CD4-positive, alpha-beta T cell (primary cell): ENCODE results near the gene C1QTNF9B. TPM values are rescaled to one million over a fixed set of nuclear protein-coding genes. Genes with fewer than 3 reads are reported as not detected.

Experiments
- ATAC-seq: fragments of 200-7000 bp; cut with Tn5 transposase; one replicate; pipeline ENCODE4 v1.10.0; 2022; ENCODE audit warnings: mild to moderate bottlenecking; ENCODE audit not compliant: poor library complexity
- CTCF ChIA-PET: fragments of 350-600 bp; sonication (Branson Sonifier 250); formaldehyde crosslinking; loops from one replicate; lab custom pipeline; 2021; ENCODE audit warnings: antibody characterized with exemption, inconsistent platforms; lab: Charles Lee
- POLR2A ChIA-PET: fragments of 350-600 bp; sonication (Branson Sonifier 250); formaldehyde crosslinking; loops from one replicate; lab custom pipeline; 2021; ENCODE audit warnings: antibody characterized with exemption, inconsistent platforms; lab: Charles Lee
- DNase-seq, 14 experiments: peaks; one replicate each; pipeline ENCODE4 v3.0.0-alpha.2; 2013 to 2020; ENCODE audit warnings: mixed read lengths in 2 of 14
- H3K27ac ChIP-seq, 2 donors: one replicate each; pipeline versions ENCODE4 v1.5.1 to v1.7.0; 2013; ENCODE audit warnings: low read length in 2 of 2, low read depth in 1 of 2, mild to moderate bottlenecking in 1 of 2
- H3K27me3 ChIP-seq, 2 experiments: 1 replicate in 1 of 2; 2 replicates in 1 of 2; pipeline versions ENCODE4 v1.6.1 to v1.7.0; 2013; ENCODE audit warnings: low read length in 2 of 2, control low read depth in 1 of 2, mild to moderate bottlenecking in 1 of 2, moderate library complexity in 1 of 2; ENCODE audit not compliant: insufficient read depth in 2 of 2, control insufficient read depth in 1 of 2
- H3K36me3 ChIP-seq: one replicate; pipeline ENCODE4 v1.6.1; 2013; ENCODE audit warnings: low read length, control low read depth; ENCODE audit not compliant: insufficient read depth
- H3K4me1 ChIP-seq: one replicate; pipeline ENCODE4 v1.6.1; 2013; ENCODE audit warnings: low read length, control low read depth; ENCODE audit not compliant: insufficient read depth
- H3K4me3 ChIP-seq: one replicate; pipeline ENCODE4 v1.5.1; 2013; ENCODE audit warnings: mild to moderate bottlenecking, low read length, moderate library complexity
- H3K9me3 ChIP-seq, 2 experiments: 1 replicate in 1 of 2; 2 replicates in 1 of 2; pipeline versions ENCODE4 v1.6.1 to v1.7.0; 2013; ENCODE audit warnings: low read length in 2 of 2, mild to moderate bottlenecking in 2 of 2, control low read depth in 1 of 2, moderate library complexity in 1 of 2; ENCODE audit not compliant: control insufficient read depth in 1 of 2, insufficient read depth in 1 of 2
- H3K27ac Mint-ChIP-seq: one replicate; pipeline ENCODE4 v1.8.0; 2020; ENCODE audit warnings: mixed read lengths
- H3K27me3 Mint-ChIP-seq: one replicate; pipeline ENCODE4 v1.8.0; 2021; ENCODE audit warnings: mixed read lengths
- H3K36me3 Mint-ChIP-seq: one replicate; pipeline ENCODE4 v1.8.0; 2021; ENCODE audit warnings: low read depth, mixed read lengths
- H3K4me1 Mint-ChIP-seq: one replicate; pipeline ENCODE4 v1.8.0; 2021; ENCODE audit warnings: low read depth, mixed read lengths
- H3K4me3 Mint-ChIP-seq: one replicate; pipeline ENCODE4 v1.8.0; 2020; ENCODE audit warnings: mild to moderate bottlenecking, mixed read lengths
- H3K9me3 Mint-ChIP-seq: one replicate; pipeline ENCODE4 v1.8.0; 2020; ENCODE audit warnings: mixed read lengths
- intact Hi-C, 2 experiments: fragments of 100-400 bp; cut with DNase I in 1 of 2; cut with micrococcal nuclease in 1 of 2; formaldehyde crosslinking; loops; one replicate each; pipeline versions ENCODE4 v1.15.1 to v1.9.0; 2023 to 2025; cut with DNase I, micrococcal nuclease
- total RNA-seq, 174 experiments: library from RNA in 2 of 174; stranded (reverse) in 2 of 174; gene quantifications; one replicate each; pipeline ENCODE4 v1.2.3 and lab custom pipeline; 2021 to 2026
- TF ChIP-seq, protein P1 (sequence below): fragments of 200-600 bp; IDR thresholded peaks from one replicate; pipeline ENCODE4 v1.8.0; 2022; ENCODE audit warnings: antibody characterized with exemption, mild to moderate bottlenecking

C1QTNF9B gene
- total RNA-seq, 2 experiments from 2014 or later: not detected

DNA sequence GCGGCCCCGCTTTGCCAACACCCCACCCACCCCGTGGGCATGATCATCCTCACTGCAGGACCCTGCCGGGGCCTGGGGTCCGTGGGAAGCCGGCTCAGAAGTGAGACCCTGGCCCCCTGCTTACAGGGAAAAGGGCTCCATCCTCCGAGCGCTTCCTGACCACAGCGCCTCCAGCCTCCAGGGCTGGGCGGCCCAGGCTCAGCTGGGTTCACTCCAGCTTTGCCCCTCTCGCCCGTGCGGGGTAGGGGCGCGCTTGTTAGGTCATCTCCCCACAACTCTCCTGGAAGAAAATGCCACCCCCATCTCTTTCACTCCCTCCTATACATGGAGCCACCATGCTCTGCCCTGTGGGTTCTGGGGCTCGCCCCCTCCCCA, 6.6 kb upstream of the C1QTNF9B start:
- Histone ChIP-seq H3K27ac (no peak overlapping the region), H3K27me3 (peaks cover 28 to 52% of the 10 kb centered on the region in 2 experiments), H3K4me1 (peaks cover 12% of the 10 kb centered on the region), H3K36me3 (no peaks in the 10 kb centered on the region), H3K4me3 (no peak overlapping the region), H3K9me3 (peaks cover 0 to 6% of the 10 kb centered on the region in 2 experiments)
- CTCF ChIA-PET: no interaction called here
- TF ChIP-seq, protein P1, sequence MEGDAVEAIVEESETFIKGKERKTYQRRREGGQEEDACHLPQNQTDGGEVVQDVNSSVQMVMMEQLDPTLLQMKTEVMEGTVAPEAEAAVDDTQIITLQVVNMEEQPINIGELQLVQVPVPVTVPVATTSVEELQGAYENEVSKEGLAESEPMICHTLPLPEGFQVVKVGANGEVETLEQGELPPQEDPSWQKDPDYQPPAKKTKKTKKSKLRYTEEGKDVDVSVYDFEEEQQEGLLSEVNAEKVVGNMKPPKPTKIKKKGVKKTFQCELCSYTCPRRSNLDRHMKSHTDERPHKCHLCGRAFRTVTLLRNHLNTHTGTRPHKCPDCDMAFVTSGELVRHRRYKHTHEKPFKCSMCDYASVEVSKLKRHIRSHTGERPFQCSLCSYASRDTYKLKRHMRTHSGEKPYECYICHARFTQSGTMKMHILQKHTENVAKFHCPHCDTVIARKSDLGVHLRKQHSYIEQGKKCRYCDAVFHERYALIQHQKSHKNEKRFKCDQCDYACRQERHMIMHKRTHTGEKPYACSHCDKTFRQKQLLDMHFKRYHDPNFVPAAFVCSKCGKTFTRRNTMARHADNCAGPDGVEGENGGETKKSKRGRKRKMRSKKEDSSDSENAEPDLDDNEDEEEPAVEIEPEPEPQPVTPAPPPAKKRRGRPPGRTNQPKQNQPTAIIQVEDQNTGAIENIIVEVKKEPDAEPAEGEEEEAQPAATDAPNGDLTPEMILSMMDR: no peak
- Mint-ChIP-seq H3K27ac (no peak overlapping the region), H3K4me3 (no peak overlapping the region), H3K36me3 (no peaks in the 10 kb centered on the region), H3K9me3 (no peaks in the 10 kb centered on the region), H3K4me1 (no peaks in the 10 kb centered on the region), H3K27me3 (peaks cover 62% of the 10 kb centered on the region)
- ATAC-seq (no peak), DNase-seq (no peak)
- intact Hi-C loops: no loop called here
- POLR2A ChIA-PET: no interaction called here

DNA sequence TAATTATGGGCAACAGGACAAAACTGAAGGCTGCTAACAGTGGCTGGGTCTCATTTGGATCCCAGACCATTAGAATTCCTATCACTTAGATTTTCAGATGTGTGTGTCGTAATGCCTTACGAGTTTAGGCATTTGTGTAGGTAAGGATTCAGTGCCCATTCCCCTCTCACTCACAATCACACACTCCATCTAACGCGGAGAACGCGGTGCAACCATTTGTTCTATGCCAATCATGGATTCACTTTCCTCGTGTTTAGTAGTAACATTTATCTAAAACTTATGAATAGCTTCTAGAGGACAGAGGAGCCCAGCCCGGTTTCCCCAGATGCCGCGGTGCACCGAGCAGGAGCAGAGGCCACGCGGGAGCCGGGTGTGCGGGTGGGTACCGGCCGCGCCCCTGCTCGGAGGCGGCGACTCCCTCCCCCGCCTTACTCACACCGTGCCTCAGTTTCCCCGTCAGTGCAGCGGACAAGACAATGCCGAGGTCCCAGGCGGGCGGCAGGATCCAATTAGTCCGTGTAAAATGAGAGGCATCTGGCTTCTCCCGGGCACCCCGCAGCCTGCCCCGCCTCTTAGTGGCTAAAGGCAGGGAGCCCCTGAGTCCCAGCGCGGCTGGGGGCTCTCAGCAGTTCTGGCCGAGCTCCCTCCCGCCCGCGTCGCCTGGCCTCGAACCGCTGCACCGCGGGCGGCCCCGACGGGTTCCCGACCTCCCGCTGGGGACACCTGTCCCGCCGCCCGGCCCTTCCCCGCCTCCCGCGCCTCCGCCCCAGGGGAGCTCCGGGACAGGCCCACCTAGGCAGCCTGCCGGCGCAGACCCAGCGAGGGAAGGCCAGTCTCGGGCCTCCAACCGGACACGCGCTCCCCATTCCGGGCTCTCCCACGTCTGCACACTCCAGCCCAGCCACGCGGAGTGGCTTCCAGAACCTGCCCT, 5.9 kb upstream of the C1QTNF9B start:
- CTCF ChIA-PET: no interaction called here
- Mint-ChIP-seq H3K27me3 (peaks cover 62% of the 10 kb centered on the region), H3K4me3 (no peak overlapping the region), H3K9me3 (no peaks in the 10 kb centered on the region), H3K27ac (no peak overlapping the region), H3K4me1 (no peaks in the 10 kb centered on the region), H3K36me3 (no peaks in the 10 kb centered on the region)
- ATAC-seq (no peak), DNase-seq (no peak)
- TF ChIP-seq, protein P1: no peak
- no peak overlapping the region for H3K27ac ChIP-seq
- H3K4me1 ChIP-seq: peaks cover 12% of the 10 kb centered on the region
- H3K4me3 ChIP-seq: no peak overlapping the region
- H3K9me3 ChIP-seq: peaks cover 0 to 6% of the 10 kb centered on the region in 2 experiments
- POLR2A ChIA-PET: no interaction called here
- peaks cover 28 to 52% of the 10 kb centered on the region in 2 experiments for H3K27me3 ChIP-seq
- H3K36me3 ChIP-seq: no peaks in the 10 kb centered on the region
- intact Hi-C loops: no loop called here

- Mint-ChIP-seq H3K27ac (no peak overlapping the region), H3K27me3 (peaks cover 57% of the 10 kb centered on the region), H3K4me1 (no peaks in the 10 kb centered on the region), H3K9me3 (no peaks in the 10 kb centered on the region), H3K36me3 (no peaks in the 10 kb centered on the region), H3K4me3 (no peak overlapping the region)
- intact Hi-C loops: loop anchor here in 1 of 2 experiments (2.0 kb wide), 1 partner anchor 435 kb away; no protein-coding TSS in a partner anchor
- POLR2A ChIA-PET: no interaction called here
- Histone ChIP-seq H3K27ac (no peak overlapping the region), H3K4me1 (peaks cover 12% of the 10 kb centered on the region), H3K4me3 (no peak overlapping the region), H3K27me3 (peaks cover 28 to 46% of the 10 kb centered on the region in 2 experiments), H3K36me3 (no peaks in the 10 kb centered on the region), H3K9me3 (peaks cover 0 to 6% of the 10 kb centered on the region in 2 experiments)
- no peak for ATAC-seq
- CTCF ChIA-PET: no interaction called here
- DNase-seq: no peak
- TF ChIP-seq, protein P1: no peak
Observed at GRCh38 chr13:23901365-23901764, 4.1 kb upstream of the C1QTNF9B start.
